KOPT-K1 (cell line): ENCODE results near the gene UHRF1.
"Not testable (repeated sequence)": the region's sequence is repeated elsewhere in the genome, so short reads cannot be mapped to it uniquely, and the experiment has no call there.

Experiments used
- H3K27ac ChIP-seq: fragments of 200-600 bp; sonication (generic); 2 replicates; pipeline ENCODE4 v1.5.1; 2016; ENCODE audit warnings: antibody characterized with exemption, mild to moderate bottlenecking, low read depth, low read length; ENCODE audit not compliant: poor library complexity, severe bottlenecking
- H3K36me3 ChIP-seq: fragments of 200-600 bp; sonication (generic); 2 replicates; pipeline ENCODE4 v1.5.1; 2017; ENCODE audit warnings: antibody characterized with exemption, mild to moderate bottlenecking, low read length, moderate library complexity; ENCODE audit not compliant: insufficient read depth
- H3K9me3 ChIP-seq: fragments of 200-600 bp; sonication (generic); 2 replicates; pipeline ENCODE4 v1.5.1; 2017; ENCODE audit warnings: antibody characterized with exemption, low read length, mild to moderate bottlenecking; ENCODE audit not compliant: insufficient read depth, poor library complexity, severe bottlenecking

The UHRF1 gene

GRCh38 chr19:4911314-4911713, 2.0 kb downstream of the UHRF1 start:
- Histone ChIP-seq H3K27ac (peak overlapping the region; percentile 95), H3K36me3 (peaks cover 61% of the 10 kb centered on the region), H3K9me3 (no peaks in the 10 kb centered on the region)

DNA sequence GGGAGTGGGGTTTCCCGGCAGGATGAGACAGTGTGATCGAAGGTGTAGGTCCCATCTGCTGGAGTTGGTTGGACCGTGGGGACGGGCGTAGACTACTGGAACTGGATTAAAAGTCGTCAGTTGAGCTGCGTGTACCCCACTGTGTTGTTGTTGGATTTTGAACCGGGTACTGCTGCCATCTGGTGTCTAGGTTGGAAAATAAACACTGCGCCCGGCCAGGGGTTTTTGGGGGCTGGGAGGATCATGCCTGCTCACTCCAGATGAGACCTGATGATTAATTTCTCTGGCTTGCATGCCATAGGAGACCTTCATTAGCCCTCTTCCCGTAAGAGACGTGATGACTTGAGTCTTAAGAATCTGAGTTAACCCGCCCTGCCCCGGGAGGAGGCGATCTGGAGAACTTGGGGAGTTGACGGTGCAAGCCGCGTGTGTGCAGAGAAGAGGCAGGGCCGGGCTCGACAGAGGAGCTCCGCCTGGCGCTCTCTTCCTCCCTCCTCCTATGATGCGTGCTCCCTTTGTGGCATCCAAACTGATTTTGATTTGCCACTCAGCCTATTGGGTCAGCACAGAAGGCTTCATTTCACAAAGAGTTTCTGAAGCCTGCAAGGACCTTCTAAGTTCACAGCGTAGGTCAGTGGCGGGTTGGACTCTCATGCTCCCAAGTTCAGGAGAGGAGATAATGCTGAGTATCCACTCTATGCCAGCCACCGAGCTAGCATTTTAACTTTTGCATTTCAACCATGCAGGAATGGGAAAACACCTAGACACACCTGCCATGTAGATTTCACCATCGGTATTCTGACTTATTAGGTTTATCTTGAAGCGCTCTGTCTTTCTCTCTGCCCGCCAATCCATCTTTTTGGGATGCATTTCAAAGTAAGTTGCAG, 2.7 kb downstream of the UHRF1 start:
- Histone ChIP-seq H3K36me3 (peaks cover 68% of the 10 kb centered on the region), H3K27ac (peak overlapping the region; percentile 95), H3K9me3 (no peaks in the 10 kb centered on the region)

DNA sequence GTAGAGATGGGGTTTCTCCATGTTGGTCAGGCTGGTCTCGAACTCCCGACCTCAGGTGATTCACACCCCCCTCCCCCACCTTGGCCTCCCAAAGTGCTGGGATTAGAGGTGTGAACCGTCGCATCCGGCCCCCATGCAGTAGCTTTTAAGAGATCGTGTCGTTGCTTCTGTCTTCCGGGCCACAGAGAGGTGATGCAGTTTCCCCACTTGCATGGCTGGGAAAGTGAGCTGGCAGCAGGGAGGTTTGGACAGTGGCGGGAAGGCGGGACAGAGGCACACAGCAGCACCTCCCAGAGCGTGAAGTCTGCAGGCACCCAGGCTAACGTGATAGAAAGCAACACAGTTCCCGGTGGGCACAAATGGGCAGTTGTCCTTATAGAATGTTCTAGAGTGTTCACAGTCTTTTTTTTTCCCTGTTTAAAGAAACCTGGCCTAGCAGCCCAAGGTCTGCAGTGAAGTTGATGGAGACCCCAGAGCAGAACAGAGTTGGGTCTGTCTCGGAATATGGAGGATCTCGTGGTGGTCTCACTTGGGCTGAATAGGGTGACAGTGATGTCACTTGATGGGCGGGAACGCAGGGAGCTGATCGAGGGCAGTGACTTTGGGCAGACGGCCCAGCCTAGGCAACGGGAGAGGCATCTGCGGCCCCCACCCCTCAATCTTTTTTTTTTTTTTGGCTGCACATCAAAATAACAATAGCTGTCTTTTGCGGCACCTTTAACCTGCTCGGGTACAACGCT, 4.9 kb downstream of the UHRF1 start:
- no peaks in the 10 kb centered on the region for H3K9me3 ChIP-seq
- peaks cover 90% of the 10 kb centered on the region for H3K36me3 ChIP-seq
- no peak overlapping the region for H3K27ac ChIP-seq

DNA sequence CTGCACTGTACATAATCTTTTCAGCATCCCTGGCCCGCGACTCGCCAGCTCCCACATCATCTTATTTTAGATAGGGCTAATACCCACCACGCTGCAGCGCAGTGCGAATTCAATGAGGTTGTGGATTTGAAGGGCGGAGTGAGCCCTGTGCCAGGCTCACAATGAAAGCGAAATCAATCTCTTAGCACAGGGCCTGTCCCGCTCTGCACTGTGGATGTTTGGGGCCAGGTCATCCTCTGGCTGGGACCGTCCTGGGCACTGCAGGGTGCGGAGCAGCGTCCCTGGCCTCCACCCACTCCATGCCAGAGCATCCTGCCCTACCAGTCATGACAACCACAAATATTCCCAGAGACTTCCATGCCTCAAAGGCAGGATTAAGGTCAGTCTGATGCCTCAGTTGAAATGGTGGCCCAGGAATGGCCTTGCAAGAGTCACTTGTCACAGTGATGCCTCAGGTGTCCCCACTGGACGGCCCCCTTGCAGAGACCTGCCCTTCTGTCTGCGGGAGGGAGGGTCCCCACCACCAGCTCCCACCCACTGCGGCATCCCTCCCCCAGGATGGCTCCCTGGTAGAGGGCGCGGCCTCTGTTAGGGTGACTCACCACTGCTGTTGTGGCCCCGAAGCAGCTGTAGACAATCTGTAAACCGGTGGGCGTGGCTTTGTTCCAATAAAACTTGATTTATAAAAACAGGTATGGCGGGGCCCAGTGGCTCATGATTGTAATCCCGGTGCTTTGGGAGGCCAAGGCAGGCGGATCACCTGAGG, 5.6 kb downstream of the UHRF1 start:
- Histone ChIP-seq H3K27ac (no peak overlapping the region), H3K36me3 (peaks cover 97% of the 10 kb centered on the region), H3K9me3 (no peaks in the 10 kb centered on the region)

DNA sequence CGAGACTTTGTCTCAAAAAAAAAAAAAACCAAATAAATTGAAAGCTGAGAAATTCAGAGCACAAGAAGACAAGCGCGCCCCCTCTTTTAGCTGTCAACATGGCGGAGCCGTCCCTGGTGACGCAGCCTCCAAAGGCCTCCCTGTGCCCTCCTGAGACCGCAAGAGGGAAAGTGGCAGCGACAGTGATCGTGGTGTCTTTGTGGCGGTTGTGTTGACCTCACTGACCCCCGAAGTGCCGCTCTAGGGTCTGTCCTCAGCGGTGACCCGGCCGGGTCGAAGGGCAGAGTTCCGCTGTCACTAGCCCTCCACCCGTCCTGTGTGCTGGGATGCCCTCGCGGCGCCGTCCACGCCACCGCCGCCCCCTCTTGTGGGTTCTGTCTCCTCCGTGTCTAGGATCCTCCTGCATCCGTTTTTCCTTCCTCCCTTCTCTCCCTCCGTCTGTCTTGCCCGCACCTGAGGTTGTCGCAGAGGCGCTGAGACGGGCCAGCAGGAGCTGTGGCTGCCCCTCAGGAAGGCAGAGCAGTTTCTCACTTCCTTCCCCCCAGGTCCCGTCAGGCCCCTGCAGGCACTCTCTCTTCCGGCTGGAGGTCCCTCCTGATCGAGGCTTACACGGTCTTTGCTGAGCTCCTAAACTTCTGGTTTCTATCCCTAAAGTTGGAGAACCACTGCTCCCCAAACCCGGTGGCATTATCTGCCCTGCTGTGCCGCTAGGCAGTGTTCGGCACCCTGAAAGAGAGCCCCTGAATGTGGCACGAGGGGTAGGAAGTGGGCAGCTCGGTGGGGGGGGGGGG, 7.2 kb downstream of the UHRF1 start:
- H3K36me3 ChIP-seq: peaks cover 100% of the 10 kb centered on the region
- H3K27ac ChIP-seq: no peak overlapping the region
- no peaks in the 10 kb centered on the region for H3K9me3 ChIP-seq

DNA sequence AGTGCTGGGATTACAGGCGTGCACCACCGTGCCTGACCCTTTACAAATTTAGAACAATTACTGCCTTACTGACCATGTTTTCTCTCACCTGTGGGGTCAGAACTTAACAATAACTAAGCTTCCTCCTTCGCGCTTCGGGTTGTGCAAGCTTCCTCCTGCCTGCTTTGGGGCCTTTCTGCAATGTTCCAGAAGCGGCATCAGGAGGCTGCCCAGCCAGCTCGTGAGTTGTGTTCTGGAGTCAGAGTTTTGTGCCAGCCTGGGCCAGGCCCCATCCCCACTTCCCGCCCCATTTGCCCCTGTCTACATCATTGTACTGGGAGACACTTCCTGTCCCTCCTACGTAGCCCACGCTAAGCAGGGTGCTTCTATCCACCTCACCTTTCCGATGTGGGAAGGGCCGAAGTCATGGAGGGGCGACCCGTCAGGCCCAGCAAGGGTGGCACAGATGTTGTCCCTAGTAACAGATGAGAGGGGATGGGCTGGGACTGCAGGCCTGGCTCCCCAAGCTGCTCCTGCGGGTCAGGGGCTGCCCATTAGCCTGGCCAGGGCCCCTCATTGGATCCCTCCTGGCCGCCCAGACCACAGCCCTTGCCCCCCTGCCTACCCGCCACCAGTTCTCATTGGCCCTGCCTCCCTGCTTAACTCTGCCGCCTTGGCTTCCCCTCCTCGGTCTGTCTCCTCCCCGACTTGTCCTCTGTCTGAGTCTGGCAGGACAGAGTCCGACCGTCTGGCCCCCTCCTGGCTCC, 13.4 kb downstream of the UHRF1 start:
- Histone ChIP-seq H3K27ac (no peak overlapping the region), H3K36me3 (peaks cover 99% of the 10 kb centered on the region), H3K9me3 (no peaks in the 10 kb centered on the region)

- peaks cover 99% of the 10 kb centered on the region for H3K36me3 ChIP-seq
- H3K27ac ChIP-seq: no peak overlapping the region
- no peaks in the 10 kb centered on the region for H3K9me3 ChIP-seq
Observed at GRCh38 chr19:4923276-4923747, 14.0 kb downstream of the UHRF1 start.

GRCh38 chr19:4929186-4929585, 19.9 kb downstream of the UHRF1 start:
- no peaks in the 10 kb centered on the region for H3K9me3 ChIP-seq
- H3K36me3 ChIP-seq: peaks cover 100% of the 10 kb centered on the region
- no peak overlapping the region for H3K27ac ChIP-seq

GRCh38 chr19:4930664-4931063, 21.4 kb downstream of the UHRF1 start:
- Histone ChIP-seq H3K9me3 (no peaks in the 10 kb centered on the region), H3K36me3 (peaks cover 100% of the 10 kb centered on the region), H3K27ac (no peak overlapping the region)

DNA sequence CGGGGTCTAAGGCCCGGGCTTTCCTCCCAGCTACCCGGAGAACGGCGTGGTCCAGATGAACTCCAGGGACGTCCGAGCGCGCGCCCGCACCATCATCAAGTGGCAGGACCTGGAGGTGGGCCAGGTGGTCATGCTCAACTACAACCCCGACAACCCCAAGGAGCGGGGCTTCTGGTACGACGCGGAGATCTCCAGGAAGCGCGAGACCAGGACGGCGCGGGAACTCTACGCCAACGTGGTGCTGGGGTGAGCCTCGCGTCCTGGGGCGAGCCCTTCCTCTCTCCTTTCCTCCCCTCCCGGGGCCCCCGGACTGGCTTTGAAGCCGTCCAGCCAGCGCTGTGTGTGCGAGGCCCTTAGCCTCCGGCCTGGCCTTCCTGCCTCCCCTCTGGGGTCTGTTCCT, 23.4 kb downstream of the UHRF1 start:
- Histone ChIP-seq H3K36me3 (peaks cover 100% of the 10 kb centered on the region), H3K9me3 (no peaks in the 10 kb centered on the region), H3K27ac (no peak overlapping the region)

- Histone ChIP-seq H3K27ac (no peak overlapping the region), H3K9me3 (no peaks in the 10 kb centered on the region), H3K36me3 (peaks cover 100% of the 10 kb centered on the region)
Observed at GRCh38 chr19:4933528-4933927, 24.2 kb downstream of the UHRF1 start.

- H3K27ac ChIP-seq: peak overlapping the region; percentile 34
- no peaks in the 10 kb centered on the region for H3K9me3 ChIP-seq
- H3K36me3 ChIP-seq: peaks cover 100% of the 10 kb centered on the region
Observed at GRCh38 chr19:4935444-4935843, 26.1 kb downstream of the UHRF1 start.

DNA sequence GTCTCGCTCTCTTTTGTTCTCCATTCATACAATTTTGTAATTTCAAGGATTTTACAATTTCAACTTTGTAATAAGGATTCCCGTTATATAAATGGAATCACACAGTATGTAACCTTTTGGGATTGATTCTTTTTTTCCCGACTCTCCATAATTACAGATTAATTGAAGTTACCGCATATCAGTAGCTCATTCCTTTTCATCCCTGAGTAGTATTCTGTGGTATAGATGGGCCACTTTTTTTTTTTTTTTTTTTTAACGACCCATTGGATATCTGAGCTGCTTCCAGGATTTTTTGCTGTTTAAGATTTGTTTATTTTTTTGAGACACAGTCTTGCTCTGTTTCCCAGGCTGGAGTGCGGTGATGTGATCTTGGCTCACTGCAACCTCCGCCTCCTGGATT, 27.8 kb downstream of the UHRF1 start:
- Histone ChIP-seq H3K36me3 (peaks cover 100% of the 10 kb centered on the region), H3K9me3 (no peaks in the 10 kb centered on the region), H3K27ac (no peak overlapping the region)

- not testable (repeated sequence) for H3K9me3 ChIP-seq, H3K27ac ChIP-seq
- H3K36me3 ChIP-seq: peaks cover 100% of the 10 kb centered on the region
Observed at GRCh38 chr19:4938461-4938860, 29.2 kb downstream of the UHRF1 start.
